ENCODE results near the gene HRH1. TPM values are rescaled to one million over a fixed set of nuclear protein-coding genes. Genes with fewer than 3 reads are reported as not detected.
"Not testable (repeated sequence)": the region's sequence is repeated elsewhere in the genome, so short reads cannot be mapped to it uniquely, and the experiment has no call there.

Gene HRH1
- total and polyA plus RNA-seq, 4 donors, result 2.3 to 8.3 (median 4.6) TPM

DNA sequence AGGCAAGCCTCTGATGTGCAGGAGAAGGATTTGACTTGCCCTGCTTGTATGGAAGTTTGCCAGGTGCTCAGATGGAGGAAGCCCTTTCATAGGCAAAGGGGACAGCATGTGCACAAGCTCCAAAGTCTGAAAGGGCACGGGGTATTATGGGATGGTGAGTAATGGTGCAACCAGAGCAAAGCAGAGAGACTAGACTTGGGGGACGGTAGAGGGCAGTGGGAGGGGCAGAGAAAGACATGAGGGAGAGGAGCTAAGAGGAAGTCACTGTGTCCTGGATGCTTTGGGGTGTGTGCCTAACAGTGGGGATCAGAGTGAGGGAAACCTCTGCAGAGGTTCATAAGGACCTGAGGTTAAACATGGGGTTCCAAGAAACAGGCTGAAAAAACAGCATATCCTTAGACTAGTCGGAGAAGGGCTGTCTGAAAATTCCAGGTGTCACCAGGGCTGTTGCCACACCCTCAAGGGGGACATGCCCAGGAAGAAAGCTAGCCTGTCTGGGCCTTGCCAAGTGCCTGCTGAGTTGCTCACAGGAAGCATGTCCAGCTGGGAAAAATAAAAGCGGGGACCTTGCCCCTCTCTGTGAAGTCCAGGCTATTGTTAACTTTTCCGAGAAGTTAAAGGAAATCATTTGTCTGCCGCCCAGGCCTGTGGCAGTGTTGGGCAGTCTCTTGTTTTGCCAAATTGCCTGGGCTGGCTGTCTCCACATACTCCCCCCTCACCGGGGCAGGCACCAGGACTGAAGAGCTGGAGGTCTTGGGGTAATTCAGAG lies 47.1 kb downstream of the HRH1 start:
- no peaks in the 10 kb centered on the region for H3K36me3 ChIP-seq (ENCODE audit: control insufficient read depth in 4 of 4, insufficient read depth in 4 of 4, low read length in 4 of 4)
- peak; percentile 13 for ATAC-seq (ENCODE audit: insufficient read depth, low FRiP score)
- no peaks in the 10 kb centered on the region for H3K9me3 ChIP-seq (ENCODE audit: control insufficient read depth in 4 of 4, insufficient read depth in 3 of 4, low read length in 3 of 4)
- no peak for DNase-seq
- H3K27me3 ChIP-seq (ENCODE audit: control insufficient read depth in 3 of 3, insufficient read depth in 3 of 3, low read length in 2 of 3), result no peaks in the 10 kb centered on the region
- peaks cover 0 to 15% (median under 1%) of the 10 kb centered on the region in 5 donors for H3K4me1 ChIP-seq (ENCODE audit: control insufficient read depth in 5 of 5, insufficient read depth in 5 of 5, low read length in 5 of 5)
- no peak overlapping the region for H3K4me3 ChIP-seq
- WGBS, 2 donors, result 52 to 59% methylated on average over 7 of the region's 7 CpGs
- TF ChIP-seq, protein P1, sequence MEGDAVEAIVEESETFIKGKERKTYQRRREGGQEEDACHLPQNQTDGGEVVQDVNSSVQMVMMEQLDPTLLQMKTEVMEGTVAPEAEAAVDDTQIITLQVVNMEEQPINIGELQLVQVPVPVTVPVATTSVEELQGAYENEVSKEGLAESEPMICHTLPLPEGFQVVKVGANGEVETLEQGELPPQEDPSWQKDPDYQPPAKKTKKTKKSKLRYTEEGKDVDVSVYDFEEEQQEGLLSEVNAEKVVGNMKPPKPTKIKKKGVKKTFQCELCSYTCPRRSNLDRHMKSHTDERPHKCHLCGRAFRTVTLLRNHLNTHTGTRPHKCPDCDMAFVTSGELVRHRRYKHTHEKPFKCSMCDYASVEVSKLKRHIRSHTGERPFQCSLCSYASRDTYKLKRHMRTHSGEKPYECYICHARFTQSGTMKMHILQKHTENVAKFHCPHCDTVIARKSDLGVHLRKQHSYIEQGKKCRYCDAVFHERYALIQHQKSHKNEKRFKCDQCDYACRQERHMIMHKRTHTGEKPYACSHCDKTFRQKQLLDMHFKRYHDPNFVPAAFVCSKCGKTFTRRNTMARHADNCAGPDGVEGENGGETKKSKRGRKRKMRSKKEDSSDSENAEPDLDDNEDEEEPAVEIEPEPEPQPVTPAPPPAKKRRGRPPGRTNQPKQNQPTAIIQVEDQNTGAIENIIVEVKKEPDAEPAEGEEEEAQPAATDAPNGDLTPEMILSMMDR (IDR thresholded peaks at IDR 0.05; ENCODE audit: control extremely low read depth, extremely low read depth), result no peak
- no peak overlapping the region for H3K9ac ChIP-seq (ENCODE audit: insufficient read depth in 1 of 2, low read length in 2 of 2)
- peak overlapping the region in 1 of 2 donors; percentile 44 for H3K27ac ChIP-seq (ENCODE audit: low read depth in 1 of 2, low read length in 1 of 2)

DNA sequence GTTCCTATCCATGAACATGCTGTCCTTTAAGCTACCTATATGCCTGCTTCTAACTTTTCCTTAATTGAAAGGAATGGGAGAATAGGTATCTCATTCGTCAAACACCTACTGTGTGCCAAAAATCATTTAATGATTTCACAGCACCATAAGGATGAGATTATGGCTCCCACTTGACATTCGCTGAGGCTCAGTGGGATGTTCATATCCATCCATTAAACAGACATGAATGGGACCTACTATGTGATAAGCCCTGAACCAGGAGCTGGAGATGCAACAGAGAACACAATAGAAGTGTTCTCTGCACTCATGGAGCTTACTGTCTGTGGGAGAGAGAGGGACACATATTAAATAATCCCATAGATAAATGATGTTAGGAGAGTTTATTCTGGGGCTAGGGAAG lies 49.7 kb downstream of the HRH1 start:
- TF ChIP-seq, protein P1 (IDR thresholded peaks at IDR 0.05; ENCODE audit: control extremely low read depth, extremely low read depth), result no peak
- no peak for DNase-seq
- Histone ChIP-seq H3K4me1 (ENCODE audit: control insufficient read depth in 5 of 5, insufficient read depth in 5 of 5, low read length in 5 of 5) (peaks cover 0 to 20% (median 0%) of the 10 kb centered on the region in 5 donors), H3K4me3 (no peak overlapping the region), H3K36me3 (ENCODE audit: control insufficient read depth in 4 of 4, insufficient read depth in 4 of 4, low read length in 4 of 4) (no peaks in the 10 kb centered on the region), H3K27me3 (ENCODE audit: control insufficient read depth in 3 of 3, insufficient read depth in 3 of 3, low read length in 2 of 3) (no peaks in the 10 kb centered on the region), H3K27ac (ENCODE audit: low read depth in 1 of 2, low read length in 1 of 2) (no peak overlapping the region), H3K9me3 (ENCODE audit: control insufficient read depth in 4 of 4, insufficient read depth in 3 of 4, low read length in 3 of 4) (no peaks in the 10 kb centered on the region), H3K9ac (ENCODE audit: insufficient read depth in 1 of 2, low read length in 2 of 2) (no peak overlapping the region)
- no peak for ATAC-seq (ENCODE audit: insufficient read depth, low FRiP score)
- 94 to 96% methylated on average over 2 of the region's 2 CpGs for WGBS, 2 donors

GRCh38 chr3:11204697-11205348 lies 50.5 kb downstream of the HRH1 start:
- TF ChIP-seq, protein P1 (IDR thresholded peaks at IDR 0.05; ENCODE audit: control extremely low read depth, extremely low read depth), result no peak
- ATAC-seq (ENCODE audit: insufficient read depth, low FRiP score) (no peak), DNase-seq (no peak)
- H3K4me3 ChIP-seq, result no peak overlapping the region
- 67 to 71% methylated on average over 10 of the region's 10 CpGs for WGBS, 2 donors
- no peak overlapping the region for H3K9ac ChIP-seq (ENCODE audit: insufficient read depth in 1 of 2, low read length in 2 of 2)
- no peaks in the 10 kb centered on the region for H3K9me3 ChIP-seq (ENCODE audit: control insufficient read depth in 4 of 4, insufficient read depth in 3 of 4, low read length in 3 of 4)
- no peaks in the 10 kb centered on the region for H3K36me3 ChIP-seq (ENCODE audit: control insufficient read depth in 4 of 4, insufficient read depth in 4 of 4, low read length in 4 of 4)
- peaks cover 0 to 15% (median 0%) of the 10 kb centered on the region in 5 donors for H3K4me1 ChIP-seq (ENCODE audit: control insufficient read depth in 5 of 5, insufficient read depth in 5 of 5, low read length in 5 of 5)
- peak overlapping the region in 1 of 2 donors; percentile 37 for H3K27ac ChIP-seq (ENCODE audit: low read depth in 1 of 2, low read length in 1 of 2)
- no peaks in the 10 kb centered on the region for H3K27me3 ChIP-seq (ENCODE audit: control insufficient read depth in 3 of 3, insufficient read depth in 3 of 3, low read length in 2 of 3)

DNA sequence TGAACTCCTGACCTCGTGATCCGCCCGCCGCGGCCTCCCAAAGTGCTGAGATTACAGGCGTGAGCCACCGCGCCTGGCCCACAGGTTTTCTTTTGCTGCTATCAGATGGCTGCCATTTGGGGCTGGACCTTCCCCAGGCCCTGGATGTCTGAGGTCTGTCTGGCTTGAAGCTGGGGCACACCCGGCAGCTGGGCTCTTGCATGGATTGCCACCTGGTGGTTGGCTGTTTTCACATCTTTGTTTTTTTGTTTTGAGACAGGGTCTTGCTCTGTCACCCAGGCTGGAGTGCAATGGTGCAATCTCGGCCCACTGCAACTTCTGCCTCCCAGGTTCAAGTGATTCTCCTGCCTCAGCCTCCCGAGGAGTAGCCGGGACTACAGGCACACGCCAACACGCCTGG lies 51.6 kb downstream of the HRH1 start:
- not testable (repeated sequence) for ATAC-seq (ENCODE audit: insufficient read depth, low FRiP score); H3K27me3 ChIP-seq (ENCODE audit: control insufficient read depth in 3 of 3, insufficient read depth in 3 of 3, low read length in 2 of 3); H3K9me3 ChIP-seq (ENCODE audit: control insufficient read depth in 4 of 4, insufficient read depth in 3 of 4, low read length in 3 of 4); H3K4me3 ChIP-seq; H3K9ac ChIP-seq (ENCODE audit: insufficient read depth in 1 of 2, low read length in 2 of 2); DNase-seq; H3K36me3 ChIP-seq (ENCODE audit: control insufficient read depth in 4 of 4, insufficient read depth in 4 of 4, low read length in 4 of 4)
- H3K4me1 ChIP-seq (ENCODE audit: control insufficient read depth in 5 of 5, insufficient read depth in 5 of 5, low read length in 5 of 5), result peaks cover 0 to 15% (median 0%) of the 10 kb centered on the region in 5 donors
- H3K27ac ChIP-seq (ENCODE audit: low read depth in 1 of 2, low read length in 1 of 2), result peak overlapping the region in 1 of 2 donors; percentile 29
- WGBS, 2 donors, result 80 to 89% methylated on average over 8 to 14 of the region's 14 CpGs
